Measurements from ENCODE around the gene MTHFD1. TPM values are rescaled to one million over a fixed set of nuclear protein-coding genes. Genes with fewer than 3 reads are reported as not detected.

Gene MTHFD1
- total and polyA plus RNA-seq, 2 of the 4 experiments (the other 2 are of a cell fraction): 32.2 to 64.9 TPM

DNA sequence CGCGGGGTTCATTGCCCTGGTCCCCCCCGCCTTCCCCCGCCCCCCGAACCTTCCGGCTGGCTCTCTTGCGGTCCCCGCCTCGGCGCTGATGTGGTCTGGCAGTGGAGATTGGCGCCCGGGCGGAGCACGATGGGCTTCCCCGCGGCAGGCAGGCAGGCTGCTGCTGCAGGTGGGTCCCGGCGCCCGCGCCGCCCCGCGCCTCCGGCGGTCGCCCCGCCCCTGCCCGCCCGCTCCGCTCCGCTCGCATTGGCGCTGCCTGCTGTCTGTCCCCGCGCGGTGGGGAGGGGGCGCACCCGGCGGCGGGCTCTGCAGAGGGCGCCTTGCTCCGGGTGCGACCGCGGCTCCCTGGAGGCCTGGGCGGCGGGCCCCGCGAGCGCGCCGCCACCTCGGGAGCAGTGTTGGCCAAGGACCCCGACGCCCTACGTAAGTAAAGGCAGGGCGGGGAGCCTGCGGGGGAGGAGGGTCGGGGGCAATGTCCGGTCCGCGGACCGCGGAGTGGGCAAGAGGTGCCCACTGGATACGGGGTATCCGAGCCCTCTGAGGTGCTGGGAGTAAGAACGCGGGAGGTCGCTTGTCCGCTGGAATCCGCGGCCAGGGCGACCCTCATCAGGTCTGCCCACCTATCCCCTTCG lies 77.2 kb downstream of the MTHFD1 start, which contains the start of gene AKAP5:
Gene AKAP5 (plus strand): TSS at position 309 of the 632 bp plus-strand sequence. CDS start 2,896 bp downstream, outside the sequence.
- no peak within 1 kb of the TSS for H2BK120ac ChIP-seq (ENCODE audit: low read depth, low read length)
- H4K5ac ChIP-seq (ENCODE audit: low read depth, low read length): no peak within 1 kb of the TSS; the same call in 1 of the 2 replicates
- peak within 1 kb of the TSS; percentile 72 for H2AFZ ChIP-seq (replicated peaks; ENCODE audit: low read length, poor library complexity)
- no peak within 1 kb of the TSS for H4K91ac ChIP-seq (ENCODE audit: insufficient read depth, low read depth, low read length)
- intact Hi-C loops (cut with micrococcal nuclease): no loop called here
- dilution Hi-C loops (cut with HindIII; ENCODE audit: low sequenced_read_pairs, unreplicated experiment): no loop called here
- in situ Hi-C loops (cut with MboI; ENCODE audit: low sequenced_read_pairs): no loop called here
- peak; percentile 94 for ATAC-seq (ENCODE audit: low read depth)
- no peak within 1 kb of the TSS for H3K56ac ChIP-seq (ENCODE audit: extremely low read depth, insufficient read depth, low read length)
- no peaks in the 10 kb centered on the region for H3K36me3 ChIP-seq (ENCODE audit: control insufficient read depth, insufficient read depth, low read length)
- H3K4me2 ChIP-seq (ENCODE audit: low read depth, low read length): peak within 1 kb of the TSS; percentile 83
- H3K4ac ChIP-seq (ENCODE audit: low read depth, low read length): no peak within 1 kb of the TSS
- H3K4me3 ChIP-seq (ENCODE audit: insufficient read depth, low read depth, low read length): peak within 1 kb of the TSS; percentile 70
- POLR2A ChIA-PET (ENCODE audit: unreplicated experiment): interaction anchor here (0.5 kb wide), 2 partner anchors 363 to 1048 kb away, joined by 4 to 10 read pairs; no protein-coding TSS in a partner anchor
- WGBS, 2 experiments (ENCODE audit: extremely low coverage in 2 of 2, insufficient read length in 1 of 2): 0% methylated on average over 21 of the region's 74 CpGs; no CpG with 5 or more reads in 1 of the 2 experiments
- H4K8ac ChIP-seq (ENCODE audit: low read depth in 2 of 2, low read length in 2 of 2): no peak within 1 kb of the TSS; a peak in 1 of 4 replicates
- H3K27ac ChIP-seq (ENCODE audit: insufficient read depth, low read length): peak within 1 kb of the TSS; percentile 5; the same call in 1 of the 2 replicates
- H4K20me1 ChIP-seq (ENCODE audit: insufficient read depth, low read length): no peaks in the 10 kb centered on the region
- H2AK9ac ChIP-seq (replicated peaks; ENCODE audit: low read depth, low read length, poor library complexity): no peak within 1 kb of the TSS
- no peaks in the 10 kb centered on the region for H3K9me3 ChIP-seq (ENCODE audit: control insufficient read depth, insufficient read depth, low read length)
- H3K9me1 ChIP-seq (ENCODE audit: insufficient read depth, low read length): no peaks in the 10 kb centered on the region
- DNase-seq: peak; percentile 11
- H2AK5ac ChIP-seq (ENCODE audit: low read depth, low read length): no peak within 1 kb of the TSS
- peak within 1 kb of the TSS; percentile 34 for H3K9ac ChIP-seq (ENCODE audit: low read depth, low read length)
- no peak within 1 kb of the TSS; the same call in none of the 2 replicates for H3K14ac ChIP-seq (replicated peaks; ENCODE audit: low read depth, low read length)
- H3K4me1 ChIP-seq (ENCODE audit: control insufficient read depth, insufficient read depth, low read length): no peaks in the 10 kb centered on the region; the same call in 1 of the 2 replicates
- H2BK15ac ChIP-seq (ENCODE audit: low read depth, low read length): no peak within 1 kb of the TSS
- H3K79me1 ChIP-seq (ENCODE audit: low read depth in 1 of 2, low read length in 2 of 2): no peaks in the 10 kb centered on the region
- TF ChIP-seq, protein P1, sequence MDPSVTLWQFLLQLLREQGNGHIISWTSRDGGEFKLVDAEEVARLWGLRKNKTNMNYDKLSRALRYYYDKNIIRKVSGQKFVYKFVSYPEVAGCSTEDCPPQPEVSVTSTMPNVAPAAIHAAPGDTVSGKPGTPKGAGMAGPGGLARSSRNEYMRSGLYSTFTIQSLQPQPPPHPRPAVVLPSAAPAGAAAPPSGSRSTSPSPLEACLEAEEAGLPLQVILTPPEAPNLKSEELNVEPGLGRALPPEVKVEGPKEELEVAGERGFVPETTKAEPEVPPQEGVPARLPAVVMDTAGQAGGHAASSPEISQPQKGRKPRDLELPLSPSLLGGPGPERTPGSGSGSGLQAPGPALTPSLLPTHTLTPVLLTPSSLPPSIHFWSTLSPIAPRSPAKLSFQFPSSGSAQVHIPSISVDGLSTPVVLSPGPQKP (IDR thresholded peaks at IDR 0.05; ENCODE audit: borderline replicate concordance, low read depth, low read length): no peak
- TF ChIP-seq MXI1 (IDR thresholded peaks at IDR 0.05; ENCODE audit: borderline replicate concordance, low read depth, low read length) (no peak), RAD21 (IDR thresholded peaks at IDR 0.05; ENCODE audit: low read length) (no peak), RCOR1 (IDR thresholded peaks at IDR 0.05; ENCODE audit: insufficient replicate concordance, low read length) (no peak), CEBPB (IDR thresholded peaks at IDR 0.05; ENCODE audit: low read depth, low read length) (no peak), MAZ (IDR thresholded peaks at IDR 0.05; ENCODE audit: borderline replicate concordance, low read depth, low read length) (peak; percentile 52; the same call in 1 of the 2 replicates)
- H3K23ac ChIP-seq (ENCODE audit: low read depth, low read length): peak within 1 kb of the TSS; percentile 50
- no peak within 1 kb of the TSS for H2BK20ac ChIP-seq (ENCODE audit: low read depth, low read length)
- H2BK5ac ChIP-seq (ENCODE audit: low read depth, low read length, poor library complexity, severe bottlenecking): no peak within 1 kb of the TSS
- no peaks in the 10 kb centered on the region for H3K27me3 ChIP-seq (ENCODE audit: control insufficient read depth, insufficient read depth, low read length)
- CTCF ChIA-PET: interaction anchor here (0.6 to 1.3 kb wide), 3 partner anchors 10 to 38 kb away, joined by 3 to 6 read pairs (median 4); no protein-coding TSS in a partner anchor
- BruUV-seq (replicated peaks): no TSS peak
- no peak within 1 kb of the TSS for H3K18ac ChIP-seq (ENCODE audit: low read depth, low read length)

Measured in IMR-90 (cell line).